Measurements from ENCODE around the gene AHSG. TPM values are rescaled to one million over a fixed set of nuclear protein-coding genes. Genes with fewer than 3 reads are reported as not detected.

The AHSG gene
- polyA plus RNA-seq, 1 donor (not counting 4 experiments of a cell fraction or from before 2014, with no cell fraction given), result 0.59 TPM

DNA sequence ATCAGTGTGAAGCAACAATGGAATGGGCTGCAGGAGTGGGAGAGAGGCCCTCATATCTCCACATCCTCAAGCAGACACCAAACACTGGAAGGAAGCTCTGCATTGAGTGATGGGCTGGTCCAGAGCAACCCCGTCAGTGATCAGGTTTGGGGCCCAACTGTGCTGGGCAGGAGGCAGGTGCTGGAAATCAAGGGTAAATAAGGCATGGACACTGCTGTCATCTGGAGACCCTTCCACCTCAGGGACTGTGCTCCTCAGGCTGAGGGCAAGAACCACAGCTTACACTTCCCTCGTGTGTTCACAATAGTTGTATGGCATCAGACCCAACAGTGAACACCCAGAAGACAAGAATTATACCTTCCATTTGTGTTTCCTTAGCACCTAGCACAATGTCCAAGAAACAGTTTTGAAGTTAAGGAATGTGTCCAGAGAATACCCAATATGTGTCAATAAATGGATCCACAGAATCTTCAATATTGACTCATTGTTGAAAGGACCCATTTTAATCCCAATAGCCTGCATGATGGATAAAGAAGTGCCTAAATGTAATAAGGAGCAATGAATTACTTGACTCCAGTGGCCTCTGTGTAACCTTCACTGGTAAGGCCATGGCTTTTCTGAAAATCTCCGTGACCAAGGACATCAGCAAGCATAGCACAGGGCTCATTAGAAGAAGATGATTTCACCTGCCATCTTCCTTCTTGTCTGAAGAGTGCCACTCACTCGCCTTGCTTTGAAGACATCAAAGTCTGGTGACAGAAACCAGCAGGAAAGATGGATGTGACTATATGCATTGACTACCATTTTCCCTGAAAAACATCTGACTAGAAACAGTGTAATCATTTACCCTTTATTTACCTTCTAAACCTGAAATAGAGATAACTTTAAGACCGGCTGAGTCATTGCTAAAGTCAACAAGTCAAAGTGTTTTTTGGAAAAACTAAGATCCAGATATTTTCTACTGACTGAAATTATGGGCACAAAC, 7.0 kb upstream of the AHSG start:
- no peaks in the 10 kb centered on the region for H3K36me3 ChIP-seq (ENCODE audit: control insufficient read depth in 2 of 2, extremely low read depth in 1 of 2, insufficient read depth in 2 of 2, low read length in 2 of 2)
- no peak overlapping the region for H3K27ac ChIP-seq (ENCODE audit: control insufficient read depth, insufficient read depth, low read length)
- TF ChIP-seq EZH2 (IDR thresholded peaks at IDR 0.05; ENCODE audit: low read length), result no peak
- TF ChIP-seq, protein P1, sequence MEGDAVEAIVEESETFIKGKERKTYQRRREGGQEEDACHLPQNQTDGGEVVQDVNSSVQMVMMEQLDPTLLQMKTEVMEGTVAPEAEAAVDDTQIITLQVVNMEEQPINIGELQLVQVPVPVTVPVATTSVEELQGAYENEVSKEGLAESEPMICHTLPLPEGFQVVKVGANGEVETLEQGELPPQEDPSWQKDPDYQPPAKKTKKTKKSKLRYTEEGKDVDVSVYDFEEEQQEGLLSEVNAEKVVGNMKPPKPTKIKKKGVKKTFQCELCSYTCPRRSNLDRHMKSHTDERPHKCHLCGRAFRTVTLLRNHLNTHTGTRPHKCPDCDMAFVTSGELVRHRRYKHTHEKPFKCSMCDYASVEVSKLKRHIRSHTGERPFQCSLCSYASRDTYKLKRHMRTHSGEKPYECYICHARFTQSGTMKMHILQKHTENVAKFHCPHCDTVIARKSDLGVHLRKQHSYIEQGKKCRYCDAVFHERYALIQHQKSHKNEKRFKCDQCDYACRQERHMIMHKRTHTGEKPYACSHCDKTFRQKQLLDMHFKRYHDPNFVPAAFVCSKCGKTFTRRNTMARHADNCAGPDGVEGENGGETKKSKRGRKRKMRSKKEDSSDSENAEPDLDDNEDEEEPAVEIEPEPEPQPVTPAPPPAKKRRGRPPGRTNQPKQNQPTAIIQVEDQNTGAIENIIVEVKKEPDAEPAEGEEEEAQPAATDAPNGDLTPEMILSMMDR (optimal IDR thresholded peaks at IDR 0.05 in 1 of 3, IDR thresholded peaks at IDR 0.05 in 1 of 3, conservative IDR thresholded peaks at IDR 0.05 in 1 of 3; ENCODE audit: extremely low read depth in 1 of 3, insufficient read depth in 2 of 3, low read length in 3 of 3), result no peak
- H3K9me1 ChIP-seq (ENCODE audit: control insufficient read depth, extremely low read depth, insufficient read depth, low read length), result no peaks in the 10 kb centered on the region
- H3K9ac ChIP-seq (ENCODE audit: control insufficient read depth, extremely low read depth, insufficient read depth, low read length), result no peak overlapping the region
- no peak overlapping the region for H3K4me3 ChIP-seq (ENCODE audit: control insufficient read depth in 2 of 3, extremely low read depth in 1 of 3, insufficient read depth in 2 of 3, low read depth in 1 of 3, low read length in 3 of 3)
- no peaks in the 10 kb centered on the region for H3K79me2 ChIP-seq (ENCODE audit: control insufficient read depth, insufficient read depth, low read length)
- dilution Hi-C loops (cut with MboI; ENCODE audit: extremely low pct_ligation_motif_present, low sequenced_read_pairs), result no loop called here
- H2AFZ ChIP-seq (ENCODE audit: control insufficient read depth, low read length), result no peak overlapping the region
- FAIRE-seq, result no peak
- peaks cover 15% of the 10 kb centered on the region for H3K4me1 ChIP-seq (ENCODE audit: control insufficient read depth, extremely low read depth, insufficient read depth, low read length)
- no peaks in the 10 kb centered on the region for H3K9me3 ChIP-seq (ENCODE audit: control insufficient read depth, low read depth, low read length)
- DNase-seq (ENCODE audit: low read depth, low spot score), result no peak
- no peaks in the 10 kb centered on the region for H4K20me1 ChIP-seq (ENCODE audit: control insufficient read depth, extremely low read depth, insufficient read depth, low read length)
- H3K4me2 ChIP-seq (ENCODE audit: control insufficient read depth, extremely low read depth, insufficient read depth, low read depth, low read length), result no peak overlapping the region
- H3K27me3 ChIP-seq (ENCODE audit: control insufficient read depth, extremely low read depth, insufficient read depth, low read length), result no peaks in the 10 kb centered on the region

DNA sequence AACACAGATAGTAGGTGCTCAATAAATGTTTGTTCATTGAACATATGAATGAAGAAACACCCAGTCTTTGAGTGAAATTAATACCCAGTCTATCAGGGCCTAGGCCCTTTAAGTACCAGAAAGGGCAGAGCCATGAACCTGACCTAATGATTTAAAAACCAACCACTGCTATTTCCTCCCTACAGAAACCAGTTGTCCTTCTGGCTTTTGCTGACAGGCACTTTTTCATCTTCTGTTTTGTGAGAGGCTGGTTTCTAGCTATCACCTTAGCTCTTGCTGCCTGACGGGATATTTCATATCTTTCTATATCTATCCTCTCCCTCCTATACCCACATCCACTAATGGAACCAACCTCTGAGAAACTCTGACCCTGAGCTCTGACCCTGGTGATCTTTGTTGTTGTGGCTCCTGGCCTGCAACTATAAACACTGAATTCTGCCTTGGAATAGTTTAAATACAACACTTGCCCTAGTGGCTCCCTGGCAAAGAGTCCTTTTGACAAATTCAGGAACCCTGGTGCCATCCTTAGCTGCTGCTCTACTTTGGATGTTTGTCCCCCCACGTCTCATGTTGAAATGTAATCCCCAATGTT, 4.1 kb upstream of the AHSG start:
- peaks cover 15% of the 10 kb centered on the region for H3K4me1 ChIP-seq (ENCODE audit: control insufficient read depth, extremely low read depth, insufficient read depth, low read length)
- DNase-seq (ENCODE audit: low read depth, low spot score) (no peak), FAIRE-seq (no peak)
- H3K9me3 ChIP-seq (ENCODE audit: control insufficient read depth, low read depth, low read length), result no peaks in the 10 kb centered on the region
- dilution Hi-C loops (cut with MboI; ENCODE audit: extremely low pct_ligation_motif_present, low sequenced_read_pairs), result no loop called here
- no peaks in the 10 kb centered on the region for H3K9me1 ChIP-seq (ENCODE audit: control insufficient read depth, extremely low read depth, insufficient read depth, low read length)
- H3K27me3 ChIP-seq (ENCODE audit: control insufficient read depth, extremely low read depth, insufficient read depth, low read length), result no peaks in the 10 kb centered on the region
- H3K4me2 ChIP-seq (ENCODE audit: control insufficient read depth, extremely low read depth, insufficient read depth, low read depth, low read length), result no peak overlapping the region
- no peaks in the 10 kb centered on the region for H3K36me3 ChIP-seq (ENCODE audit: control insufficient read depth in 2 of 2, extremely low read depth in 1 of 2, insufficient read depth in 2 of 2, low read length in 2 of 2)
- TF ChIP-seq EZH2 (IDR thresholded peaks at IDR 0.05; ENCODE audit: low read length), result no peak
- TF ChIP-seq, protein P1 (optimal IDR thresholded peaks at IDR 0.05 in 1 of 3, IDR thresholded peaks at IDR 0.05 in 1 of 3, conservative IDR thresholded peaks at IDR 0.05 in 1 of 3; ENCODE audit: extremely low read depth in 1 of 3, insufficient read depth in 2 of 3, low read length in 3 of 3), result no peak
- H3K4me3 ChIP-seq (ENCODE audit: control insufficient read depth in 2 of 3, extremely low read depth in 1 of 3, insufficient read depth in 2 of 3, low read depth in 1 of 3, low read length in 3 of 3), result no peak overlapping the region
- no peak overlapping the region for H2AFZ ChIP-seq (ENCODE audit: control insufficient read depth, low read length)
- H3K79me2 ChIP-seq (ENCODE audit: control insufficient read depth, insufficient read depth, low read length), result no peaks in the 10 kb centered on the region
- no peaks in the 10 kb centered on the region for H4K20me1 ChIP-seq (ENCODE audit: control insufficient read depth, extremely low read depth, insufficient read depth, low read length)
- H3K27ac ChIP-seq (ENCODE audit: control insufficient read depth, insufficient read depth, low read length), result no peak overlapping the region
- no peak overlapping the region for H3K9ac ChIP-seq (ENCODE audit: control insufficient read depth, extremely low read depth, insufficient read depth, low read length)

All from keratinocyte (primary cell).